ENCODE measurements around the gene TMEM140.

Gene TMEM140

DNA sequence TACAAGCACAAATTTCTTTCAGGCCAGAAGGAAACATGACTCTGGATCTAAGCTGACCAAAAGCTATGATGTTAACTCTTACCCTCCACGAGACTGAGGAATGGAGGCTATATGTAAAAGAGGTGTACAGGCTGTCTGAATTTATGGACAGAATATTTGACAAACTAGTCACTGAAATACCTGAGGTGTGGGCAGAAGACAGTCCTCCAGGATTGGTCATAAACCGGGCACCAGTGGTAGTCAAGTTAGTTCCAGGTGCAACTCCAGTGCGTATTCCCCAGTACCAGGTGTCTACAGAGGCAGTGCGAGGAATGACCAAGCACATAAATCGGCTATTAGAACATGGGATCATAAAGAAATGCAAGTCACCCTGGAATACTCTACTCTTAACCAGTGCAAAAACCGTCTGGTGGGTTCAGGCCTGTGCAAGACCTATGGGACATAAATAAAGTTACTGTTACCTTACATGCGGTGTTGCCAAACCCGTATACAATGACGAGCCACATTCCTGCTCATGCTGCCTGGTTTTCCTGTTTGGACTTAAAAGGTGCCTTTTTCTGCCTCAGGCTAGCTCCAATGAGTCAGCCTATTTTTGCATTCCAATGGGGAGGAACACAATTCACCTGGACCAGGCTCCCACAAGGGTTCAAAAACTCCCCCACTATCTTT lies 29.3 kb downstream of the TMEM140 start:
- no peak overlapping the region for H3K27ac ChIP-seq
- TF ChIP-seq, protein P1, sequence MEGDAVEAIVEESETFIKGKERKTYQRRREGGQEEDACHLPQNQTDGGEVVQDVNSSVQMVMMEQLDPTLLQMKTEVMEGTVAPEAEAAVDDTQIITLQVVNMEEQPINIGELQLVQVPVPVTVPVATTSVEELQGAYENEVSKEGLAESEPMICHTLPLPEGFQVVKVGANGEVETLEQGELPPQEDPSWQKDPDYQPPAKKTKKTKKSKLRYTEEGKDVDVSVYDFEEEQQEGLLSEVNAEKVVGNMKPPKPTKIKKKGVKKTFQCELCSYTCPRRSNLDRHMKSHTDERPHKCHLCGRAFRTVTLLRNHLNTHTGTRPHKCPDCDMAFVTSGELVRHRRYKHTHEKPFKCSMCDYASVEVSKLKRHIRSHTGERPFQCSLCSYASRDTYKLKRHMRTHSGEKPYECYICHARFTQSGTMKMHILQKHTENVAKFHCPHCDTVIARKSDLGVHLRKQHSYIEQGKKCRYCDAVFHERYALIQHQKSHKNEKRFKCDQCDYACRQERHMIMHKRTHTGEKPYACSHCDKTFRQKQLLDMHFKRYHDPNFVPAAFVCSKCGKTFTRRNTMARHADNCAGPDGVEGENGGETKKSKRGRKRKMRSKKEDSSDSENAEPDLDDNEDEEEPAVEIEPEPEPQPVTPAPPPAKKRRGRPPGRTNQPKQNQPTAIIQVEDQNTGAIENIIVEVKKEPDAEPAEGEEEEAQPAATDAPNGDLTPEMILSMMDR (conservative IDR thresholded peaks at IDR 0.05): no peak

GRCh38 chr7:135178364-135178763 lies 30.5 kb downstream of the TMEM140 start:
- TF ChIP-seq, protein P1 (conservative IDR thresholded peaks at IDR 0.05): no peak
- H3K27ac ChIP-seq: no peak overlapping the region

DNA sequence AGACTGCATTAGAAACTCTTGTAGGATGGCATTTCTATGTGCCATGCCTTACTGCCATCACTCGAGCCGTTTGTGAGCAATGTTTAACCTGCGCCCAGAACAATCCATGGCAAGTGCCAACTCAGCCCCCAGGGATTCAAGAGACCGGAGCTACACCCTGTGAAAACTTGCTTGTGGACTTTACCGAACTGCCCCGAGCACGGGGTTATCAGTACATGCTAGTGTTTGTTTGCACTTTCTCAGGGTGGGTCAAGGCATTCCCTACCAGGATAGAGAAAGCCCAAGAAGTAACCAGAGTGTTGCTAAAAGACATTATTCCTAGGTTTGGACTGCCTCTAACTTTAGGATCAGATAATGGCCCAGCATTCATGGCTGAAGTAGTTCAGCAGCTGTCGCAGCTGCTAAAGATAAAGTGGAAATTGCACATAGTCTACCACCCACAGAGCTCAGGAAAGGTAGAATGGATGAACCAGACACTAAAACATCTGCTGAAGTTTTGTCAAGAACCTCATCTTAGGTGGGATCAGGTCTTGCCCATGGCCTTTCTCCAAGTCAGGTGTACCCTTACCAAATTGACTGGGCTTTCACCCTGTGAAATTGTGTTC lies 31.6 kb downstream of the TMEM140 start:
- no peak overlapping the region for H3K27ac ChIP-seq
- TF ChIP-seq, protein P1 (conservative IDR thresholded peaks at IDR 0.05): no peak

GRCh38 chr7:135180122-135180521 lies 32.2 kb downstream of the TMEM140 start:
- TF ChIP-seq, protein P1 (conservative IDR thresholded peaks at IDR 0.05): no peak
- H3K27ac ChIP-seq: no peak overlapping the region

DNA sequence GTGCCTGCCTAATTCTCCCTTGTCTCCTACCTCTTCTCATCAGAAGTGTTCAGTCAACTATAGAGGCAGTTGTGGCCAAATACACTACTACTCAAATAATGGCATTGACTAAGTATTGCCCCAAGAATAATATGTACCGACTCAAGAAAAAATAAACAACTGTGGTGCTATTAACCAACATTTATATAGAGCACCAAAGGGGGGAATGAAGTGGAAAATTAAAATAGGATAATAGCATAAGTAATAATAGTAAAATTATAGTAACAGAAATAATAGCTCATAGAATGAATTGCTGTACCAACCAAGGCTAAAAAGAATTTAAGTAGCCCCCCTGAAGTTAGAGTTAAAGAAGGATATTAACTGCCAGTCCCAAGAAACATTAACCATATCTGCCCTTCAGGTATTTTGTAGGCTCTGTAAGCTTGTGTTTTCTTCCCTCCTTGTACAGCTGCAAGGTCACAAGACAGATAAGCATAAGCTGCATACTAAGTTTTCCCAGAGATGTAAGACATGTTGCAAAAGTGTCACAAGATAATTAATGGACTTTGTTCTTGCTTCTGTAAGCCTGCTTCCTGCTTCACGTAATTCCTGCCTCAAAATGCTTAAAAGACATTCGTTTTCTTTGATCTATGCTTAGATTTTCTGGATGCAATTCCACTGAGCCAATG lies 33.5 kb downstream of the TMEM140 start:
- TF ChIP-seq, protein P1 (conservative IDR thresholded peaks at IDR 0.05): no peak
- H3K27ac ChIP-seq: no peak overlapping the region

- TF ChIP-seq, protein P1 (conservative IDR thresholded peaks at IDR 0.05): no peak
These were observed 34.2 kb downstream of the TMEM140 start for GRCh38 chr7:135181929-135182678.

DNA sequence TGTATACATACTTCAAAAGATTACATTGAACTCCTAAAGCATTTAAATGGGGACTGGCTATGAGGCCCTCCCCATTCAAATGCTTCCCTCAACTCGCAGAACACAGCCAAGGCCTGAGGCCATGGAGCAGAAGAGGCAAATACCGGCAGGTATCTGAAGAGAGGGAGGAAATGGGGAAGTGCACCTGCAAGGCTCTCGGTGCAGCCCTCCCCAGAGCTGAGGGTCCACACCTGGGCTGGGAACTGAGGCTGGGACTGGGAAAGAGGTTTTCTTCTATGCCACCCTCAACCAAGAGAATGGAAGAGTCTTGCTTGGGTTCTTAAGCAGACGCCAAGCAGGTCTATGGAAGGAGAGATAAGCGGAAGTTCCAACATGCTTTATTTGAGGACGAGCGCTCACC lies 35.6 kb downstream of the TMEM140 start:
- H3K27ac ChIP-seq: no peak overlapping the region
- TF ChIP-seq, protein P1 (conservative IDR thresholded peaks at IDR 0.05): no peak

More at GRCh38 chr7:135181929-135182678, 34.2 kb downstream of the TMEM140 start:
- no peak overlapping the region for H3K27ac ChIP-seq
